Neuron (in vitro differentiated cells): ENCODE measurements around the gene DNAJC17.
A peak's percentile ranks its signal among the peaks of the same experiment; 100 is the strongest.

ENCODE experiments used
- H2AFZ ChIP-seq: one replicate; pipeline ENCODE4 v1.6.1; 2013; ENCODE audit warnings: low read depth, mild to moderate bottlenecking, inconsistent platforms, low read length, moderate library complexity
- H3K27me3 ChIP-seq: one replicate; pipeline ENCODE4 v1.6.1; 2013; ENCODE audit warnings: low read length; ENCODE audit not compliant: insufficient read depth
- H3K36me3 ChIP-seq: one replicate; pipeline ENCODE4 v1.6.1; 2013; ENCODE audit warnings: low read length; ENCODE audit not compliant: insufficient read depth
- H3K4me1 ChIP-seq: one replicate; pipeline ENCODE4 v1.6.1; 2013; ENCODE audit warnings: low read length; ENCODE audit not compliant: insufficient read depth
- H3K4me3 ChIP-seq: 2 replicates; pipeline ENCODE4 v1.5.1; 2013; ENCODE audit warnings: mild to moderate bottlenecking, low read length, moderate library complexity
- H3K9me3 ChIP-seq: one replicate; pipeline ENCODE4 v1.6.1; 2013; ENCODE audit warnings: low read length

The DNAJC17 gene

GRCh38 chr15:40843885-40844695 is 36.8 kb upstream of the DNAJC17 start, which contains the start of gene SPINT1:
Gene SPINT1 (plus strand): TSS chr15:40844048. CDS start chr15:40844555, 507 bp downstream.
- peak within 1 kb of the TSS; percentile 28 for H3K4me3 ChIP-seq
- H3K4me1 ChIP-seq: no peaks in the 10 kb centered on the region
- no peaks in the 10 kb centered on the region for H3K36me3 ChIP-seq
- peak within 1 kb of the TSS; percentile 74 for H2AFZ ChIP-seq
- peaks cover 2% of the 10 kb centered on the region for H3K9me3 ChIP-seq
- peaks cover 71% of the 10 kb centered on the region for H3K27me3 ChIP-seq

DNA sequence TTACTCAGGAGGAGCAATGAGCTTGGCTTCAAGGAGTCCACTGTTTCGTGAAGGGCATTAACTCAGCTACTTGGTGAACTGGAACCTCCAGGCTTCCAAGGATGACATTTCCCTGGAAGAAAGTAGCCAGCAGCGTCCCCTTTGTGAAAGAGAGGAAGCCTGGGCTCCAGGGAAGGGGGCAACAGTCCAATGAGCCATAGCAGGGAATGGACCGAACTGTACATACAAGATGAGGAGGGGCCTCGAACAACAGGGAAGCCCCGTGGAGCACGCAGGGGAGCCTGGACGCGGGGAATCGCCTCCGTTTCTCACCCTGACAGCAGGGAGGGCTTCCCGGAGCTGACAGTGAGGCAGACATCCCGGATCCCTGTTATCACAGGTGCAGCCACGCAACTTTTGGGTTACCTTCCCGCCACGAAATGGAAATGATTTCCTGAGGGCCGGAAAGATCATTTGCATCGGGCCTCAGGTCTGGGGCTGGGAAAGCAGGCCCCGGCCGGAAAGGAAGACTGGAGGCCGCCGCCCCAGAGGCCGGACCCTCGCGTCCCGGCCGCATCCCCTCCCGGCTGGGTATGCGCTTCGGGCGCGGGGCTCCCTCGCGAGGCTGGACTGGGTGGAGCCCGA is 36.1 kb upstream of the DNAJC17 start:
- peaks cover 2% of the 10 kb centered on the region for H3K9me3 ChIP-seq
- H3K27me3 ChIP-seq: peaks cover 71% of the 10 kb centered on the region
- H3K4me3 ChIP-seq: peak overlapping the region; percentile 28
- H3K4me1 ChIP-seq: no peaks in the 10 kb centered on the region
- no peaks in the 10 kb centered on the region for H3K36me3 ChIP-seq
- H2AFZ ChIP-seq: peak overlapping the region; percentile 74

DNA sequence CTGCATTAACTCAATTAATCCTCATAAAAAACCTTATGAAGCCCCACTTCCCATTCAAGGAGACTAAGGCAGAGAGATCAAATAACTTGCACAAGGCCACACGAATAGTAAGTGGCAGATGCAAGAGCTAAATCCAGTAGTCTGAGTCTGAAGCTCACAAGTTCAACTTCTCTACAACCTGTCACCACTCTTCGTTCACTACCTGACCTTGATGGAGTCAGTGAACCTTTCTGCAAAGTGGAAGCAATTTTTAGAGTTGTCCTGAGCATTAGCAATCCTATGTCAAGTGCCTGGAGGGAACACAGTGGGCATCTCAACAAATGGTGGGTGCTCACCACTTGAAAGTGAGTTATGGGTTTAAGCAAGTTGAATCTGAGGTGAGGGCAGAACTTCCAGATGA is 34.5 kb upstream of the DNAJC17 start:
- Histone ChIP-seq H2AFZ (no peak overlapping the region), H3K4me3 (no peak overlapping the region), H3K27me3 (peaks cover 56% of the 10 kb centered on the region), H3K4me1 (no peaks in the 10 kb centered on the region), H3K36me3 (no peaks in the 10 kb centered on the region), H3K9me3 (peaks cover 2% of the 10 kb centered on the region)

DNA sequence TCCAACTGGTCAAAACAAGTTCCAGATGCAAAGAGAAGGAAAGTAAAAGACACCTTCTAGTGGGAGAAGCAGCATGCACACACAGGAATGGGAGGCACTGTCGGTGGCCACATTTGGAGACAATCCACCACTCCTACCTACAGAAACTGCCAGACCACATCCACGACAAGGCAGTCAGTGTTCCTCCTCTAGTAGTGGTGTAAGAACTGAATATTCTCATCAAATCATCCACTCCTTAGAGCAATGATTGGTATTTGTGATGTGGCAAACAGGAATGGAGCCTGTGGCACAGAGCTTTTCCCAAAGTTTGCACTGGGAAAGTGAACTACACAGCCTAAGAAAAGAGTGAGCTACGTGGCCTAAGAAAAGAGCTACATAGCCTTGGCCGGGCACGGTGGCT is 31.5 kb upstream of the DNAJC17 start:
- no peaks in the 10 kb centered on the region for H3K4me1 ChIP-seq
- H3K36me3 ChIP-seq: no peaks in the 10 kb centered on the region
- peaks cover 2% of the 10 kb centered on the region for H3K9me3 ChIP-seq
- H2AFZ ChIP-seq: no peak overlapping the region
- peaks cover 26% of the 10 kb centered on the region for H3K27me3 ChIP-seq
- no peak overlapping the region for H3K4me3 ChIP-seq

DNA sequence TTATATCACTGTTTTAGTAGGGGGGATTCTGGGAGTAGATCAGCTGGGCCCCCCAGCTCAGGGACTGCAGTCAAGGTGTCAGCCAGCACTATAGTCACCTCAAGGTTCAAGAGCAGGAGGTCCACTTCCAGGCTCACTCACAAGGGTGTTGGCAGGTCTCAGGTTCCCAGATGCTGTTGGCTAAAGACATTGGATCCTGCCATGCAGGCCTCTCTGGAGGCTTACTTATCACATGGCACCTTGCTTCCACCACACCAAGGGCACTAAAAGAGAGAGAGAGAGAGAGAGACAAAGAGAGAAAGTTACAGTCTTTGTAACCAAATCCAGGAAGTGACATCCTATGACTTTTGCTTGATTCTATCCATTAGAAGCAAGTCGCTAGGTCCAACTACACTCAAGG is 28.7 kb upstream of the DNAJC17 start:
- Histone ChIP-seq H3K27me3 (peaks cover 4% of the 10 kb centered on the region), H3K36me3 (no peaks in the 10 kb centered on the region), H3K4me1 (no peaks in the 10 kb centered on the region), H3K9me3 (no peaks in the 10 kb centered on the region), H2AFZ (no peak overlapping the region), H3K4me3 (no peak overlapping the region)

GRCh38 chr15:40832903-40833302 is 25.6 kb upstream of the DNAJC17 start:
- no peak overlapping the region for H3K4me3 ChIP-seq
- no peaks in the 10 kb centered on the region for H3K27me3 ChIP-seq
- H3K4me1 ChIP-seq: no peaks in the 10 kb centered on the region
- H3K36me3 ChIP-seq: no peaks in the 10 kb centered on the region
- no peaks in the 10 kb centered on the region for H3K9me3 ChIP-seq
- H2AFZ ChIP-seq: no peak overlapping the region

- H3K9me3 ChIP-seq: no peaks in the 10 kb centered on the region
- no peak overlapping the region for H3K4me3 ChIP-seq
- no peaks in the 10 kb centered on the region for H3K36me3 ChIP-seq
- H3K4me1 ChIP-seq: no peaks in the 10 kb centered on the region
- no peak overlapping the region for H2AFZ ChIP-seq
- H3K27me3 ChIP-seq: no peaks in the 10 kb centered on the region
Measured at GRCh38 chr15:40831861-40832260, 24.6 kb upstream of the DNAJC17 start.

DNA sequence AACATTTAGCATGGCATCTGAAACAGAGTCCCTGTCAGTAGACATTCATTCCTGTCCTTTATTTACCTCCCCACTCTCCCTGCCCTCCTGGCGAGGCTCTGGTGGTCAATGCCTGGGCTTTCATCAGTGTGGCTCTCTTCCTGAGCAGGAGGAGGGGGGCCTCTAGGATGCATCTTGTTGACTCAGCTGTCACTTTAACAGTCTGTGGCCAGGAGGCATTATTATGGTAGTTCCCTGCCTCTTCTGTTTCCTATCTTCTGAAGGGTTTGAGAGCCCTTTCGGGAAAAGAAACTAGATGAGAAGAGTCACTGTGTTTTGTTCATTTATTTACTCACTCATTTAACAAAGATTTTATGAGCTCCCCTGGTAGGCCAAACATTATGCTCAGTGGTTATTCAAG is 23.6 kb upstream of the DNAJC17 start:
- Histone ChIP-seq H3K4me1 (no peaks in the 10 kb centered on the region), H3K36me3 (no peaks in the 10 kb centered on the region), H2AFZ (no peak overlapping the region), H3K9me3 (no peaks in the 10 kb centered on the region), H3K27me3 (no peaks in the 10 kb centered on the region), H3K4me3 (no peak overlapping the region)

DNA sequence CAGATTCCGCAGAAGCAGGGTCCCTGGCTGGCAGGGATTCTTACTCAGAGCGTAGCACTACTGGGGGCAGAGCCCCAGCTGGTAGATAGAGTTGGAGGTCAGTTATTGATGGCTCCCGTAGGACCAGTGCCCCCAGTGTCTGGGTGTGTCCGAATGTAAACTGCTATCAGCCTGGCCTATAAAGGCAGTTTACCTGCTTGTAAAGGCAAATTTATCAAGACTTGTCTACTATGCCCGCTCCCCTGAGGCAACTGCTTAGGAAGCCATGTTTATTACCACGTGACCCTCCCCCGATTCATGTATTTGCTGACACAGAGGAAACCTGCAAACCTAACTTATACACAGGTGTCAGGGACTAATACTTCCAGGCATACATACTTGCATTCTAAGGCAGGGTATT is 21.8 kb upstream of the DNAJC17 start:
- H2AFZ ChIP-seq: no peak overlapping the region
- no peaks in the 10 kb centered on the region for H3K36me3 ChIP-seq
- no peaks in the 10 kb centered on the region for H3K27me3 ChIP-seq
- no peak overlapping the region for H3K4me3 ChIP-seq
- H3K4me1 ChIP-seq: no peaks in the 10 kb centered on the region
- H3K9me3 ChIP-seq: no peaks in the 10 kb centered on the region

GRCh38 chr15:40828447-40829036 is 21.3 kb upstream of the DNAJC17 start, which contains the start of gene PPP1R14D:
Gene PPP1R14D (minus strand): TSS chr15:40828708. CDS start chr15:40828641, 67 bp downstream.
- Histone ChIP-seq H3K4me1 (no peaks in the 10 kb centered on the region), H3K27me3 (no peaks in the 10 kb centered on the region), H2AFZ (no peak within 1 kb of the TSS)

DNA sequence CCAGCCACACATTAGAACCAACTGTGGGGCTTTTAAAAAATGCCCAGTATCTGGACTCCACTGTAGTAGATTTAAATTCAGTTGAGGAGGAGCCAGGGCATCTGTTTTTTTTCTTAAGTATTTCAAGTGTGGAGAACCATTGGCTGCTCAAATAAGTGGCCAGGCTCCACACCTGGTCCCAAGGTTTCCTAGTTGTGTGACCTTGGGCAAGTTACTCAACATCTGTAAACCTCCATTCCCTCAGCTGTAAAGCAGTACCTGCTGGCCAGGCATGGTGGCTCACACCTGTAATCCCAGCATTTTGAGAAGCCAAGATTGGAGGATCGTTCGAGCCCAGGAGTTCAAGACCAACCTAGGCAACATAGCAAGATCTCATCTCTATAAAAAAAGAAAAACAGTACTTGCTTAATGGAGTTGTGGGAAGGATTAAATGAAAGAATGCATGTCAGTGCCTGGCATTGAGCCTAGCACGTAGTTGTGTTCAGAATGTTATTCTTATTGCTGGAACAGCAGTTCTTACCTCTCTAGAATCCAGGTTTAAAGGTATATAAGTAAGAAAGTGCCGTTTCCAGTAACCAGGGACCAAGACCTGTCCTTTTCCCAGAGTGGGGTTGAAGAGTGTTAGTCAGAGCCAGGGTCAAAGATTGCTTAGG is 19.3 kb upstream of the DNAJC17 start:
- no peak overlapping the region for H3K4me3 ChIP-seq
- no peaks in the 10 kb centered on the region for H3K27me3 ChIP-seq
- H3K4me1 ChIP-seq: no peaks in the 10 kb centered on the region
- H3K36me3 ChIP-seq: no peaks in the 10 kb centered on the region
- no peaks in the 10 kb centered on the region for H3K9me3 ChIP-seq
- no peak overlapping the region for H2AFZ ChIP-seq

More at GRCh38 chr15:40828447-40829036, 21.3 kb upstream of the DNAJC17 start, which contains the start of gene PPP1R14D:
- no peaks in the 10 kb centered on the region for H3K36me3 ChIP-seq
- no peaks in the 10 kb centered on the region for H3K9me3 ChIP-seq
- no peak within 1 kb of the TSS for H3K4me3 ChIP-seq

- Histone ChIP-seq H3K4me1 (no peaks in the 10 kb centered on the region), H3K36me3 (no peaks in the 10 kb centered on the region), H3K4me3 (no peak overlapping the region), H2AFZ (no peak overlapping the region), H3K27me3 (no peaks in the 10 kb centered on the region), H3K9me3 (no peaks in the 10 kb centered on the region)
Measured at GRCh38 chr15:40825661-40826422, 18.6 kb upstream of the DNAJC17 start.
